Stimulated activated CD8-positive, alpha-beta memory T cell treated with anti-CD3 and anti-CD28 coated beads, Interleukin-15, amount 100 ng/mL, for 48 hours (primary cell): ENCODE data around the gene MTMR10.

Experiments
- DNase-seq, 2 donors: peaks; one replicate each; pipeline ENCODE4 v3.0.0-alpha.2; 2020; ENCODE audit warnings: low read depth in 2 of 2

MTMR10 gene

DNA sequence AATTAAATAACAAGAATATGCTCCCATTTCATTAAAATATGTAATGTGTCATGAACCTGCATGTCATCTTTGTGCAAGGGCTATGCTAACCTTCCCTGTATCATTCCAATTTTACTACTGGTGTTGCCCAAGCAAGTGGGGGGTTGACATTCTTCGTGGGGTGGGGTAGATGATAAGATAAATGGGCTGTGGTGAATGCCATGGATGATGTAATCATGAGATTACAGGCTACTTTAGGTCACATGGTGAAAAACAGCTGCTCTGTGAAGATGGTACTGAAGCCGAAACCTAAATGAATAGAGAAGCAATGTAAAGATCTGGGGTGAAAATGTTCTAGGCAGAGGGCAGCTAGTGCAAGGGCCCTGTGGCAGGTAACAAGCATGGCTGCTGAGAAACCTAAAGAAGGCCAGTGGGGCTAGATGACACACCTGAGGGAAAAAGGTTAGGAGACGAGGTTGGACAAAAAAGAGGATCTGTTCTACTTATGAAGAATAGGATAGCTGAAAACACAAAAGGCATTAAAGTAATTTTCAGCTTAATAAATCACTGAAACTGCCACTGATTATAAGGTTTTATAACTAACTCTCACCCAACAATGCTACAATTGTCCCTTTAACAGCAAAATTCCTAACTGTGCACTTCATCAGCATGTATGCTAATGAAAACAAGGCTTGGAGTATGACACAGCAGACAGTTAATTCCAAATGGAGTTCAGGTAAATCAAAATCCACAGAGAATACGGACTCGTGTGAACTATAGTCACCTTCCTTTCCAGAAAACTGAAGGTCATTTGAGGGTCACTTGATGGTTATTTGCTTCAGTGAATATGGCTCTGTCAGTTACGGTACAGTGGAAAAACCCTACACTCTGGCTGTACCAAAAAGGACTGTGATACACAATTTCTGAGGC, 35.0 kb downstream of the MTMR10 start:
- DNase-seq = no peak

DNA sequence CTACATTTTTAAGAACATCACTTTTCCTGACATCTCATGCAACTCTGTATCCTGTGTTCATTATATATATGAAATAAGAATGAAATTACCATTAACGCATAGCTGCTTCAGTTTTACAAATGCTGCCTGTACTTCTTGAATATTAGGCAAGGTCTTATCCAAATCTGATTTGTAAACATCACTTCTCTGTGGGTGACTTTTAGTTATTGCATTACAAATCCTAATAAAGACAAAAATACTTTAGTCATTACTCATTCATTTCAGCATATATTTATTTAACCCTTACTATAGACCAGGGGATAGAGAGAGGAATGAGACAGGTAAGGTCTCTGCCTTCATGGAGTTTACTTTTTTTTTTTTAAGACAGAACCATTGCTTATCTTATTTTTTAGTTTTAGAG, 36.8 kb downstream of the MTMR10 start:
- no peak for DNase-seq

GRCh38 chr15:30953731-30954378, 37.6 kb downstream of the MTMR10 start:
- peak; percentile 4 to 13 for DNase-seq

GRCh38 chr15:30953183-30953582, 38.2 kb downstream of the MTMR10 start:
- DNase-seq = no peak

DNA sequence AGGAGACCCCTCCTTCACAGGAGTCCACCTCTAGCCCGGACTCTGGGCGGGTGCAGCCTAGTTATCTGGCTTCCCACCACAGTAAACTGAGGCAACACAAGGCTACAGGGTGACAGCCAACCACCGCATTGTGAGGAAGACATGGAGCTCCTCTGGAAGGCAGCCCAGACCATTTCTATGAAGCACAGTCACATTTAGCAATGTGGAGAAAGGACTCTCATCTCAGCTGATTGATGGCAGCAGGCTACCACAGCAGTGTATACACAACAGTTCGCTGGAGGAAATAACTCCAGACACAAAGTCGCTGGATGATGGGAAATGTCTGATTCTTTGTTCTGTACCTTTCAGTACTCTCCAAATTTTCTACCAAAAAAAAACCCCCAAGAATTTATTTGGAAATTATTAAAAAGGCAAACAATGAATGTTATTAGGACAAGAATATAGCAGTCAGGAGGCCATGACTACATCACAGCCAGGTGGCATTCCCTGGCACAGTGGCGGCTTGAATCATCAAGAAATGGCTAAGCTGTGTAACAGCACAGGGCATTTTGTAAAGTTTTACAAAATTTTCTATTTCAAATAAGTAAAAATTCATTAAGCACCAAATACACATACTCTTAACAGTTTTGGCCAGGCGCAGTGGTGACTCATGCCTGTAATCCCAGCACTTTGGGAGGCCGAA, 47.6 kb downstream of the MTMR10 start:
- DNase-seq = no peak

GRCh38 chr15:30941520-30941919, 49.9 kb downstream of the MTMR10 start:
- DNase-seq = no peak

DNA sequence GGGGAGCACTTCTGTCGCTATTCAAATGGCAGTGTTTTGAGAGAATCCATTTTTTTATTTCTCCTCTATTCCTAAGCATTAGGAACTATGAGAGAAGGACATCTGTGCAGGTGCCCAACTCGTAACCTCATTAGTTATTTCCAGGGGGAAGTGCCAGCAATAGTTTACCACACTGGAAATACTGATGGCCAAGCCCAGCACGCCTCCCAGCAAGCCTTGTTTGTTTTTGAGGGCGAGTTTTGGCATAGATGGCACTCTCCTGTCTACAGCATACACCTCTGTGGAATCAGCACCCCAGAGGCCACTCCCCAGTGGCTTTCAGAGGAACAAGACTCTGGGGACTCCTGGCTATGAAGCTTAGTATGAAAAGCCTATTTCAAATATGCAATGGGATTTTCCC, 51.1 kb downstream of the MTMR10 start:
- no peak for DNase-seq

GRCh38 chr15:30939161-30939560, 52.3 kb downstream of the MTMR10 start:
- DNase-seq = no peak

- DNase-seq = no peak
These were observed 58.1 kb downstream of the MTMR10 start for GRCh38 chr15:30933293-30933692.

DNA sequence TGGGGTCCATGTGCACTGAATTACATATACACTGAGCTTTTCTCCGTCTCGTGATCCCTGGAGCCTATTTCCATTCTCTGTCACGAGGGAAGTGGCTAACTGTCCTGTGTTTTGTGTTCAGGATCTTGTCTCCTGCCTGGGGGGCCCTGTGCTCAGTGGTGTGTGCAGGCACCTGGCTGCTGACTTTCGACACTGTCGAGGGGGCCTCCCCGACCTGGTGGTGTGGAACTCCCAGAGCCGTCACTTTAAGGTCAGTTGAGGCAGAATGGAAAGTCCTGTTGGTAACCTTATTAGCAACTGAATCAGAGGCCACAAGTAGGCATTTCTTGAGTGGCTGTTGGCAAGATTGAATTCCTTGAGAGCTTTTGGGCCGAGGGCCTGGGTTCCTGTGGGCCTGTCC, 61.0 kb downstream of the MTMR10 start:
- DNase-seq = no peak

GRCh38 chr15:30929982-30930381, 61.4 kb downstream of the MTMR10 start:
- no peak for DNase-seq

GRCh38 chr15:30929064-30929669, 62.3 kb downstream of the MTMR10 start:
- no peak for DNase-seq

GRCh38 chr15:30928076-30928475, 63.4 kb downstream of the MTMR10 start:
- no peak for DNase-seq

GRCh38 chr15:30927148-30927761, 64.2 kb downstream of the MTMR10 start:
- no peak for DNase-seq

GRCh38 chr15:30926161-30926560, 65.3 kb downstream of the MTMR10 start:
- DNase-seq = no peak

DNA sequence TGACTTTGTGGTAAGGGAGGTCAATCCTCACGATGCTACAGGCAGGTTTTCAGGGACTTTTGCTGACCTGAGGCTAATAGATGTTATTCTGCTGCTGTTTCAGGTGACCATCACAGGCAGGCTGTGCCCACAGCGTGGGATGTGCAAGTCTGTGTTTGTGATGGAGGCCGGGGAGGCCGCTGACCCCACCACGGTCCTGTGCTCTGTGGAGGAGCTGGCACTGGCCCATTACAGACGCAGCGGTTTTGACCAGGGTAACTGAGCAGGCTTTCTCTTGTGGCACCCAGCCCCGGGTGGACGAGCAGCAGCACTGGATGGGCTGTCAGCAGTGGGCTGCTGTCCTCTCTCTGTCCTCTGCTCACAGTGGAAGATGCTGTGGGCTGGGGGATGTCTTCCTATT, 65.7 kb downstream of the MTMR10 start:
- no peak for DNase-seq

DNA sequence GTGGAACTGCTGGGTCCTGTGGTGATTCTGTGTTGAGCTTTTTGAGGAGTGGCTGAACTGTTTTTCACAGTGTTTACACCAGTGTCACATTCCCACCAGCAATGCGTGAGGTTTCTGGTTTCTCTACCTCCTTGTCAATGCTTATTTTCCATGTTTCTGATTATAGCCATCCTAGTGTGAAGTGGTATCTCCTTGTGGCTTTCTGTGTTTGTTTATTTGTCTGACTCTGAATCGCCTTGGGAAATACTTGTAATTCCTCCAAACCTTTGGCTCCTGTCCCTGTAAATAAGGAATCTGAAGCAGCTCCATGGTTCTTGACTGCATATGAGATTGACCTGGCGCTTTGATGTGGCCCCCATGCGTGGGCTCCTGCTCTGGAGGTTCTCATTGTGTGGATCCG, 67.1 kb downstream of the MTMR10 start:
- DNase-seq = no peak

DNA sequence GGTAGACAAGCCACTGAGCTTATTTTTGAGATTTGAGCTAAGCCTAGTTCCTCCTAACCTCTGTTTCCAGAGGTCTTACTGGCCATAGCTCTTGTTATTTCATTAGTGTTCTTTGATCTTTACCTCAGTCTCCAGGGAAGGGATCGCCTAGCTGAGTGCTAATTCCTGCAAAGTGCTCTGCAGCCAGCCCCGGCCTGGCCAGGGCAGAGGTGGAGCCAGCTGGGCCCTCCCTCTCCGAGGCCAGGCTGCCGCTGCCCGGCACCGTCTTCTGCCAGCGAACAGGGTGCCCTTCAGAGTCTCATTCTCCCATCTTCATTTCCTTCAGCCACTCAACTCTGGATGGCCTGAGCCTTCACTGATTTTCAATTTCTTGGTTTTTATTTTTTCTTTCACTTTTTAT, 68.0 kb downstream of the MTMR10 start:
- DNase-seq = no peak

DNA sequence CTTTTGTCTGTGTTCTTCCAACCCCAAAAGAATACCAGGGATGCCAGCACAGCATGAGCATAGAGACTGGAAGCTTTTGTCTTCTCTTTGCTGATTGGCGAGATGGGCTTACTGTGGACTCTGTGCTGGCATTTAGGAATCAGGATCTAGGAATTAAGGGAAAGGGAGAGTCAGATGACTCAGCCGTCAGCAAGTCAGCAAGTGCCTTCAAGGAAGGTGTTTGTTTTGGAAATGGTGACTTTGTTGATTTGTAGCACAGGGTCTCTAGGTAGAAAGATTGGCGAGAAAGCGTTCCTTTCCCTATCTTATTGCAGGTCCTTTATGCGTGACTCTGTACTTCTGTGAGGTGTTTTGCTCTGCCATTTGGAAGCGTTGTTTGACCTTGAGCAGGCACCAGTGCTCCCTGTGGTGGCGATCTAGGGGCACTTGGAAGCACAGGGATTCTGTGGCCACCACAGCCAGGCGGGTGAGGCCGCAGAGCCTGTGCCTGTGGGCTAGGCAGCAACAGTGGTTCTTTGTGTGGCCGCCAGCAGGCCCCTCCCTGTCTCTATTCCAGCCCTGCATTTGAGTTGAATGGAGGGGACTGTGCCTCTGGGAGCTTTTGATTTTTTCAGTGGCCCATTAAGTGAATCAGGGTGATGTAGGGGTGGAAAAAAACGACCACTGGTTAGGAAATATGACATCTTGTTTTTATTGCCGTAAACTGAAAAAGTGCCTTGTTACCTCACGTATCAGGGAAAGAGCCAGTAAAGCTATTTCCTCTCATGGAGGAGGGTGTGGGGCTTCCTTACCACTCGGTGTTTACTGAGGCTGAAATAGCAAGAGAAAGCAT, 68.7 kb downstream of the MTMR10 start:
- DNase-seq = no peak

- no peak for DNase-seq
These were observed 69.5 kb downstream of the MTMR10 start for GRCh38 chr15:30921781-30922479.
